Measurements from ENCODE around the gene CC2D1A.

DNA sequence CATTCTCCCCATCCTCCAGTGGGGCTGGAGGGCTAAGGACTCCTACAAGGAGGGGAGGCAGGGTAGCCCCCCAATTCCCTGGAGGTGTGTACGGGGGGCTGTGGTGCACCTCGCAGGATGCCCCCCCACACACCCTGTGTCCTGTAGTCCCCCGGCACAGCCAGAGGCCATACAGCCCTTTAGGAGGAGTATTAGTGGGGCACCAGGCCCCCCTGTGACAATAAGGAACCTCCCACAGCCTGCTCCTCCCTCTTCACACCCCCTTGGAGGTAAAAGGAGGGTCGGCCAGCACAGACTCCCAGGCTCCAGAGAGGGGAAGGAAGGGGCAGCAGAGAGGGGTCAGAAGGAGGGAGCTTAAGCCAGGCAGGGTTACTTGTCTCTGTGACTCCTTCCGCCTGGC, 29.2 kb upstream of the CC2D1A start, which contains the start of gene NANOS3:
- no peak for TF ChIP-seq YY1 (IDR thresholded peaks at IDR 0.05; ENCODE audit: insufficient read depth, insufficient read length)
- no peak for TF ChIP-seq SUZ12 (IDR thresholded peaks at IDR 0.05; ENCODE audit: extremely low read depth, insufficient read depth, insufficient read length)

All from NT2/D1 (cell line).